ENCODE measurements around the gene SLC8A3.

The SLC8A3 gene

DNA sequence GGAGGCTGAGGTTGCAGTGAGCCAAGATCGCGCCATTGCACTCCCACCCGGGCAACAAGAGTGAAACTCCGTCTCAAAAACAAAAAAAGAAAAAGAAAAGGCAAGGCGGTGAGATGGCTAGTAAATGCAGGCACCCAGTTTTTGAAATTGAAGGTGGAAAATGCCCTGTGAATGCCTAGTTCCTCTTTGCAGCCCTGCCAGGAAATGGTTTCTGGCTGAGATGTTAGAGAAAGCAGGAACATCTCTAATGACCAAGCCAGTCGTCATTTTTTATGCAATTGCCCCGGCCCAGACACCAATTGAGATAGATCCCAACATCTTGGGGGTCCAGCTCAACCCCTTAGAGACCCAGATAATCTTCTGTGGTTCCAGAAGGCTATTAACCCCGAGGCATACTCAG lies 17.0 kb downstream of the SLC8A3 start:
- no peak for FAIRE-seq

GRCh38 chr14:70170976-70171375 lies 17.8 kb downstream of the SLC8A3 start:
- FAIRE-seq = no peak

DNA sequence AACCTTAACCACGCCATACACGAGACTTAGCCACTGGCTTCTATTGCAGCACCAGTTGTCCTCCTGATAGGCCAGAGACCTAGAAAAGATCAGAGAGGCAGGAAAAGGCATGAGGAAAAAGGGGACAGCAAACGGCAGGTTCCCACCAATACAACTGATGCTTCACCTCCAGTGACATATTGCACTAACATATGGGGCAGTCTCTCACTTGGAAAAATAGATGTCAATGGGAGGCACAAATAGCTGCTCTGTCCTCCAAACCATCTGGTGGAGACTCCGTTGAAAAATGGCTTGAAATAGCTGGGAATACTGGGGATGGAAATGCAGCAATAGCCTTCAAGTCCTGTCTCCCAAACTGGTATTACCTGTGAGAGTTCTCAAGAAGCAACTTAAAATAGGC lies 20.3 kb downstream of the SLC8A3 start:
- FAIRE-seq = no peak

- no peak for FAIRE-seq
These were observed 22.1 kb downstream of the SLC8A3 start for GRCh38 chr14:70166530-70167203.

DNA sequence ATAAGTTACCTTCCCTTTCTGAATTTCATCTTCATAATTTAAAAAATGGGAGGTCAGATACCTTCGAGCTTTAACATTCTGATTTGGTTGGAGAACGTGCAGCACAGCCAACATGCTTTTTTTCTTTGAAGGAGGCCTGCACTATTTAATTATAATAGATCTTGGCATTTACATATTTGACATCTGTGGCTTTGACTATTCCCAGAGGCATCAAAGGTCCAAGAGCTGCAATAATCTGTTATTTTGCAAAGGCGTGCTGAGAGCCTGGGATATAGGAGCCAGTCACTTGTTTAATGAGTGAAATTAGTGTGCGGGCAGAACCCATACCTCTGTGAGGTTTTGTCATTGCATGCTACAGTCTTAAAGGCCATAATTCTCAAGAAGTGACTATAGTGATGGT lies 26.4 kb downstream of the SLC8A3 start:
- FAIRE-seq = no peak

- no peak for FAIRE-seq
These were observed 32.2 kb downstream of the SLC8A3 start for GRCh38 chr14:70156592-70156991.

GRCh38 chr14:70152704-70153103 lies 36.0 kb downstream of the SLC8A3 start:
- no peak for FAIRE-seq

DNA sequence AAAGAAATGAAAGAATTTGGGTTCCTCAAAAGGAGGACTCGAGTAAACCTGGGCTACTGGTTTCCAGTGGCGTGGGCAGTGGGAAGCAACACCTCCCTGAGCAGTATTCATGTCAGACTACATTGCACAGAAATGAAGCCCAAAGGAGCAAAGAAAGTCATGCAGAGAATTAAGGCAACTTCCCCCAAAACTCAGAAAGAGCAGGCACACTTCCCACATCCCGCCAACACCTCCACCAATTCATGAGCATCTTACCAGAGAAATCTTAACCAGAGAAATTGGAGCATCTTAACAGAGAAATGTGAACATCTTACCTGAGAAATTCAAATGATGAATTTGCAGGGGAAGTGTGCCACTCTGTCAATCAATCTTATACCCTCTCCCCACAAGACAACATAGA lies 36.7 kb downstream of the SLC8A3 start:
- no peak for FAIRE-seq

DNA sequence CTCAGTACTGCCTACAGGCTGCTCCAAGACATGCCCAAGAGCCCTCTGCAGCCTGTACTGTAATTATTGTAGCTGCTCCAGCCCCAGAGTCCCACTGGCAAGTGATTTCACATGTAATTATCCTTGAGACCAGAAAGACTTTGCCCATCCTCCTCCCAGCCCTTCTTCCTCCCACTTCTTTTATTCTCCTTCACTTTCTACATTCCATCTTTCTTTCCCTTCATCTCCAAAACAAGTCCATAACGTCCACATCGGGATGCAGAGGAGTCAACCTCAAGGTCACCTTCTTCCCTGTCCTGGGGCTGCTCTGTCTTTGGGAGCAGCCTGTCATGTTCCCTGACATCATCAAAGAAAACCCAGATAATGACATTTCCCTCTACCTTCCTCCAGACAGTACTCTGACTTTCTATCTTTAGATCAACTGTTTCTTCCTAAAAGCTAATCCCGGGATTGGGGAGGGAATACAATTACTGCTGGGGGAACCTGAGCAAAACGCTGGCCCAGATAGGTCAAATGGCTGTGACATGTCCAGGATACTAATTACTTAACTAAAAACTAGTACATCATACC lies 39.1 kb downstream of the SLC8A3 start:
- FAIRE-seq = no peak

- no peak for FAIRE-seq
These were observed 39.7 kb downstream of the SLC8A3 start for GRCh38 chr14:70148911-70149595.

GRCh38 chr14:70148351-70148750 lies 40.4 kb downstream of the SLC8A3 start:
- FAIRE-seq = no peak

- FAIRE-seq = no peak
These were observed 44.7 kb downstream of the SLC8A3 start for GRCh38 chr14:70144046-70144445.

DNA sequence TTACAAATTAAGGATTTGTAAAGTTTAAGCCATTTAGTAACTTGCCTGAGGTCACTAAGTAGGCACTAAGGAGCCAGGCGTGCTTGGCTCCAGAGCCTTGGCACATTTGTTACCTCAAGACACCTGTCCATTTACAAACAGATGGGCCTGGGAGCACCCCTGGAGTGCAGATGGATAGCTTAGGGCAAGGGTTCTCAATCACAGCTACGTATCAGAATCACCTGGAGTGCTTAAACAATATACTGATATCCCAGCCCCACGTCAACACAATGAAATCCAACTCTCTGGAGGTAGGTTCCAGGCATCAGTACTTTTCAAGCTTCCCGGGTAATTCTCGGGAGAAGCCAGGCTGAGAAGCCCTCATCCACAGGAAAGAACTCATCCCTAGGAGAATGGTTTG lies 45.4 kb downstream of the SLC8A3 start:
- no peak for FAIRE-seq

GRCh38 chr14:70140614-70141013 lies 48.1 kb downstream of the SLC8A3 start:
- no peak for FAIRE-seq

GRCh38 chr14:70139384-70139783 lies 49.4 kb downstream of the SLC8A3 start:
- no peak for FAIRE-seq

- no peak for FAIRE-seq
These were observed 51.0 kb downstream of the SLC8A3 start for GRCh38 chr14:70137788-70138187.

GRCh38 chr14:70133461-70133860 lies 55.3 kb downstream of the SLC8A3 start:
- FAIRE-seq = no peak

GRCh38 chr14:70130482-70130881 lies 58.3 kb downstream of the SLC8A3 start:
- no peak for FAIRE-seq

DNA sequence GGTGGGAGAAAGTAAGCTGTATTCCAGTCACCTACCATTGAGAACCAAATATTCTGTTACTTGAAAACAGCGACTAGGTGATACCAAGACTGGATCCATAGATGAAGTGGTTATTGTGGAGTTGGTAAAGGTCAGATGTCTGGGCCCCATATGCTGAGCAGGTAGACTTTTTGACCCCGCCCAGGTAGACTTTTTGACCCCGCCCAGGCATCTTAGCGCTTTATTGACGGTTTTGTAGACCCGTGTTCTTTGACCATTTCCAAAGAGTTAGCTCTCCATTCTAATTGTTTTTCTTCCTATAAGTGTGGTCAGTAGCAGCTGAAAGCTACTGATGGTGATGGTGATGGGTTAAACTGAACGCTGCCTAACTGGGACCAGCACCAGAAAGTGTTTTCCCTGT lies 61.6 kb downstream of the SLC8A3 start:
- FAIRE-seq = no peak

DNA sequence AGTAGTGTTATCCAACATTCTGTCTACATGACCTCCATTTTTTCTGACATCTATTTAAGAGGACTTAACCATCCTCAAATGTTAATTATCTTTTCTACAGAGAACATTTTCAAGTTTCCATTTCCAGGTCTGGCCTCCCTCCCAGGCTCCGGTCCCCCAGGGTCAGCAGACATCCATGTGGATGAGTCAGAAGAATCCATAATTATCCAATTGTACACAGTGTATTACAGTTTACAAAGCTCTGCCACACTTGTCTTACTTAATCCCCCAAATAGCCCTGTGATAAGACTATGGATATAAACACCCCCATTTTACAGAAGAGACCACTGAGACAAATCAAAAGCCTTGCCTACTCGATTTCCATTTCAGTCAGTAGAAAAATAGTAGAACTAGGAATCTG lies 65.0 kb downstream of the SLC8A3 start:
- no peak for FAIRE-seq

- FAIRE-seq = no peak
These were observed 67.2 kb downstream of the SLC8A3 start for GRCh38 chr14:70121521-70121920.

GRCh38 chr14:70118064-70118463 lies 70.7 kb downstream of the SLC8A3 start:
- no peak for FAIRE-seq

DNA sequence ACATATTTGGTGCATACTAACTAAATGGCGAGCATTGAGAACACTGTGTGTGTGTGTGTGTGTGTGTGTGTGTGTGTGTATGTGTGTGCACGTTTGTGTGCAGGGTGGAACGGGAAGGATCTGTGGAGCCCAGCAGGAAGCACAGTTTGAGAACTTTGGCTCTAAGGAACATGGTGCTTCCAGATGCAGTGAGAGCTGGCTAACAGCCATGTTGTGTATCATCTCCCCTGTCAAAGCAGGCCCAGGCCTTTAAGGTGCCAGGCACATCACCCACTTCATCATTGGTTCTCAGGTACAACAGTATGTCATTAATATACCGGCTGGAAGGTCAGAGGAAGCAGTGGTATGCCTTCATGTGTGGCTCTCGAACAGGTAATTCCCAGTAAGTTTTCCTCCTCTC lies 72.5 kb downstream of the SLC8A3 start:
- FAIRE-seq = no peak

DNA sequence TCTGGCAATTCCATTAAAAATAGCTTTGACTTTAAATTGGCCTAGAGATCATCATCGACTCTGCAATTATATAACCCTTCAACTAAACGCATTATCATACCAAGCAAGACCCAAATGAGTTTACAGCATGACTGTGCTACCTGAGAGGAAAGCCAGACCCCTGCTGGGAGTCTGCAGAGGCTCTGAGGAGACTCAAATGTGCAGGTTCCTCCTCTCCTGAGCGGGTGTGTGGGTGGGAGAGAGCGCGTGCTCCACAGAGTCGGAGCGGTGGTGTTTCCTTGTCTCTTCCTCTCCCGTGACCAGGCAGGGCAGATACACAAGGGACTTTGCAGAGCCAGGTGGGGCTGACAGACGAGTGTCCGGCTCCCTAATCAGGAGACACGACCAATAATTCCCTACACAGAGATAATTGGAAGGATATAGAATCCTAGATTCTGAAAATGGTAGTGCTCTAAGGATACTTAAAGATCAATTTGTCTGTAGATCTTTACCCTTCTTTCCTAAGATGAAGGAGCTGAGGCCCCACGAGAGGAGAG lies 74.1 kb downstream of the SLC8A3 start:
- FAIRE-seq = no peak

Data from colon (tissue), 2 donors.